GM12878 (cell line): Measurements from ENCODE around the gene CCDC82. TPM values are rescaled to one million over a fixed set of nuclear protein-coding genes. Genes with fewer than 3 reads are reported as not detected.

ENCODE experiments used
- ATF3 ChIP-seq: IDR thresholded peaks from 2 replicates; pipeline ENCODE4 v1.6.1; 2011; ENCODE audit warnings: low read depth, mild to moderate bottlenecking, low read length, moderate library complexity, borderline replicate concordance; ENCODE audit errors: extremely low read depth
- ATF7 ChIP-seq: fragments of 450-650 bp; IDR thresholded peaks from 2 replicates; pipeline ENCODE4 v1.6.1; 2016; ENCODE audit warnings: low read depth, mild to moderate bottlenecking
- CBFB ChIP-seq: IDR thresholded peaks from 2 replicates; pipeline ENCODE4 v1.6.1; 2016; ENCODE audit warnings: antibody characterized with exemption, low read depth
- E2F8 ChIP-seq: fragments of 450-650 bp; IDR thresholded peaks from 2 replicates; pipeline ENCODE4 v1.6.1; 2018; ENCODE audit warnings: mild to moderate bottlenecking, low read depth, moderate library complexity; ENCODE audit not compliant: partially characterized antibody
- ESRRA ChIP-seq: IDR thresholded peaks from 2 replicates; pipeline ENCODE4 v1.6.1; 2012; ENCODE audit warnings: mild to moderate bottlenecking, low read length, improper control_type of control experiment
- ETV6 ChIP-seq, 2 experiments: fragments of 450-650 bp in 1 of 2; IDR thresholded peaks in 1 of 2; conservative IDR thresholded peaks in 1 of 2; 2 replicates each; pipeline ENCODE4 v1.6.1; 2014; ENCODE audit warnings: antibody characterized with exemption in 1 of 2, borderline replicate concordance in 1 of 2, low read depth in 1 of 2, mild to moderate bottlenecking in 1 of 2, moderate library complexity in 1 of 2
- FOXK2 ChIP-seq: fragments of 450-650 bp; IDR thresholded peaks from 2 replicates; pipeline ENCODE4 v1.6.1; 2017; ENCODE audit warnings: mild to moderate bottlenecking, moderate library complexity
- HDAC6 ChIP-seq: fragments of 200-600 bp; sonication (generic); IDR thresholded peaks from one replicate; pipeline ENCODE4 v1.8.0; 2017; ENCODE audit warnings: antibody characterized with exemption; ENCODE audit not compliant: unreplicated experiment
- HDGF ChIP-seq: fragments of 450-650 bp; IDR thresholded peaks from 2 replicates; pipeline ENCODE4 v1.6.1; 2016; ENCODE audit warnings: antibody characterized with exemption
- HSF1 ChIP-seq: fragments of 150-350 bp; IDR thresholded peaks from 2 replicates; pipeline ENCODE4 v1.6.1; 2014; ENCODE audit warnings: mild to moderate bottlenecking, low read depth, low read length
- MYC ChIP-seq: IDR thresholded peaks from 2 replicates; pipeline ENCODE4 v1.6.1; 2011; ENCODE audit warnings: mild to moderate bottlenecking, low read length, moderate library complexity, inconsistent platforms; ENCODE audit not compliant: insufficient read depth, insufficient replicate concordance, insufficient read length, severe bottlenecking
- NBN ChIP-seq: fragments of 450-650 bp; IDR thresholded peaks from 2 replicates; pipeline ENCODE4 v1.6.1; 2016
- NFYA ChIP-seq: IDR thresholded peaks from 2 replicates; pipeline ENCODE4 v1.6.1; 2011; ENCODE audit warnings: low read depth, mild to moderate bottlenecking, low read length, improper control_type of control experiment, borderline replicate concordance
- NKRF ChIP-seq: fragments of 450-650 bp; conservative IDR thresholded peaks from 2 replicates; pipeline ENCODE4 v1.6.1; 2017; ENCODE audit warnings: mild to moderate bottlenecking, moderate library complexity
- NR2F1 ChIP-seq: fragments of 450-650 bp; conservative IDR thresholded peaks from 2 replicates; pipeline ENCODE4 v1.6.1; 2017; ENCODE audit warnings: mild to moderate bottlenecking
- NRF1 ChIP-seq: conservative IDR thresholded peaks from 2 replicates; pipeline ENCODE4 v1.6.1; 2011; ENCODE audit warnings: mild to moderate bottlenecking, low read depth, low read length, improper control_type of control experiment
- RBBP5 ChIP-seq: fragments of 200-600 bp; sonication (generic); conservative IDR thresholded peaks from 2 replicates; pipeline ENCODE4 v1.6.1; 2016
- WRNIP1 ChIP-seq: IDR thresholded peaks from 2 replicates; pipeline ENCODE4 v1.6.1; 2011; ENCODE audit warnings: low read depth, low read length, improper control_type of control experiment, borderline replicate concordance
- ZBTB11 ChIP-seq: fragments of 450-650 bp; formaldehyde crosslinking; IDR thresholded peaks from 2 replicates; pipeline ENCODE4 v1.5.0; 2022; ENCODE audit warnings: mild to moderate bottlenecking, missing genetic modification characterization
- polyA plus RNA-seq, 11 experiments: library from polyadenylated mRNA; depleted of rRNA in 4 of 11; unstranded in 6 of 11; stranded (reverse) in 5 of 11; fragments of >200 nt; fragmentation: Nextera tagmentation in 4 of 11; fragmentation: Illumina TruSeq in 1 of 11; extraction: Ambion mirVana in 4 of 11; extraction: Trizol in 1 of 11; gene quantifications; 1 replicate in 1 of 11; 2 replicates in 10 of 11; pipeline versions ENCODE4 v1.2.1 to v1.2.3, GENCODE V29; 2011 to 2016; ENCODE audit warnings: inconsistent platforms in 2 of 11, missing spikeins in 2 of 11, low read depth in 1 of 11
- total RNA-seq, 4 experiments: library from RNA; depleted of rRNA in 3 of 4; stranded (reverse); fragments of >200 nt in 3 of 4; fragmentation: Illumina TruSeq in 1 of 4; extraction: Trizol in 1 of 4; gene quantifications; 2 replicates each; pipeline versions ENCODE4 v1.2.1 to v1.2.3, GENCODE V29; 2013 to 2021

CCDC82 gene
- total and polyA plus RNA-seq, 10 of the 15 experiments (the other 5 are each of a cell fraction or from before 2014, with no cell fraction given), result 15.2 to 62.4 (median 28.8) TPM

GRCh38 chr11:96389720-96390487, at the start of gene CCDC82, which contains the start of gene JRKL (continued):
- no peak for TF ChIP-seq ESRRA
- TF ChIP-seq CBFB, result 0 out of 2 replicates have a peak, but pooled peaks have one; percentile 18
- TF ChIP-seq NR2F1, result peak; percentile 80; the same call in 1 of the 2 replicates
- no peak for TF ChIP-seq FOXK2
- TF ChIP-seq ETV6 (conservative IDR thresholded peaks at IDR 0.05 in 1 of 2, IDR thresholded peaks at IDR 0.05 in 1 of 2; ENCODE audit: borderline replicate concordance in 1 of 2, low read depth in 1 of 2), result no peak
- no peak for TF ChIP-seq HDAC6
- TF ChIP-seq HSF1, result no peak
- no peak; the same call in none of the 2 replicates for TF ChIP-seq ATF7
- TF ChIP-seq NBN, result 0 out of 2 replicates have a peak, but pooled peaks have one; percentile 53
- no peak for TF ChIP-seq RBBP5
- TF ChIP-seq ZBTB11 (CRISPR knock-in tag), result no peak
- no peak for TF ChIP-seq WRNIP1
- TF ChIP-seq NFYA, result no peak
- 0 out of 2 replicates have a peak, but pooled peaks have one; percentile 1 for TF ChIP-seq NRF1
- peak; percentile 89 for TF ChIP-seq HDGF
- peak; percentile 92 for TF ChIP-seq NKRF
- no peak for TF ChIP-seq E2F8
- no peak for TF ChIP-seq MYC
- no peak for TF ChIP-seq ATF3
